ENCODE measurements around the gene SLC6A19. TPM values are rescaled to one million over a fixed set of nuclear protein-coding genes. Genes with fewer than 3 reads are reported as not detected.
A peak's percentile ranks its signal among the peaks of the same experiment; 100 is the strongest.

Gene SLC6A19
- total RNA-seq, 1 donor from 2014 or later = not detected

DNA sequence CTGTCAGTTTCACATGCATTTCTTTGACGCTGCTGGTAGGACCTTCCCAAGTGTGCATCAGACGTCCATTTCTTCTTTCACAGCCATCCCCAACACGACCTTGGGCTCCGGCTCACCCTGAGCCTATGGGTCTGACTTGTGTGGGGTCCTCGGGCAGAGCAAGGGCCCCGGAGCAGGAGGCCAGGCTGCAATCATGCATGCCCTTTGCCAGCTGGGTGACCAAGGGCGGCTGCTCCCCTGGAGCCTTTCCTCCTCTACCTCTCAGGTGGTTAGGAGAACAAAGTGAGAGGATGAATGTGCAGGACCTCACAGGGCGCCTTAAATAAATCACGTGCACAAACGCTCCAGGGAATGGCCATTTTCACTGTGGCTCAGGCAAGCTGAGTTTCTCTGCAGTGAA is 60.2 kb downstream of the SLC6A19 start:
- H3K4me1 ChIP-seq = no peaks in the 10 kb centered on the region
- H3K36me3 ChIP-seq = no peaks in the 10 kb centered on the region
- H3K4me3 Mint-ChIP-seq = no peak overlapping the region
- no peak overlapping the region for H3K27ac ChIP-seq
- H3F3A ChIP-seq (ENCODE audit: low read depth) = no peaks in the 10 kb centered on the region
- no peaks in the 10 kb centered on the region for H4K20me1 ChIP-seq (ENCODE audit: low read depth)
- H3K36me3 Mint-ChIP-seq = no peaks in the 10 kb centered on the region
- no peak overlapping the region for H2AFZ ChIP-seq (replicated peaks)
- H3K79me2 ChIP-seq (ENCODE audit: low read depth) = no peaks in the 10 kb centered on the region
- no peaks in the 10 kb centered on the region for H3K27me3 Mint-ChIP-seq (ENCODE audit: insufficient read depth, low read depth)
- no peak overlapping the region for H3K4me2 ChIP-seq
- H3K27ac Mint-ChIP-seq = no peak overlapping the region
- no peaks in the 10 kb centered on the region for H3K9me3 ChIP-seq (ENCODE audit: low read depth)
- H3K9me3 Mint-ChIP-seq = no peaks in the 10 kb centered on the region
- H3K27me3 ChIP-seq = no peaks in the 10 kb centered on the region
- no peak for DNase-seq (ENCODE audit: low spot score)
- no peaks in the 10 kb centered on the region for H3K4me1 Mint-ChIP-seq
- H3K4me3 ChIP-seq = no peak overlapping the region
- no peak overlapping the region for H3K9ac ChIP-seq
- TF ChIP-seq, protein P1, sequence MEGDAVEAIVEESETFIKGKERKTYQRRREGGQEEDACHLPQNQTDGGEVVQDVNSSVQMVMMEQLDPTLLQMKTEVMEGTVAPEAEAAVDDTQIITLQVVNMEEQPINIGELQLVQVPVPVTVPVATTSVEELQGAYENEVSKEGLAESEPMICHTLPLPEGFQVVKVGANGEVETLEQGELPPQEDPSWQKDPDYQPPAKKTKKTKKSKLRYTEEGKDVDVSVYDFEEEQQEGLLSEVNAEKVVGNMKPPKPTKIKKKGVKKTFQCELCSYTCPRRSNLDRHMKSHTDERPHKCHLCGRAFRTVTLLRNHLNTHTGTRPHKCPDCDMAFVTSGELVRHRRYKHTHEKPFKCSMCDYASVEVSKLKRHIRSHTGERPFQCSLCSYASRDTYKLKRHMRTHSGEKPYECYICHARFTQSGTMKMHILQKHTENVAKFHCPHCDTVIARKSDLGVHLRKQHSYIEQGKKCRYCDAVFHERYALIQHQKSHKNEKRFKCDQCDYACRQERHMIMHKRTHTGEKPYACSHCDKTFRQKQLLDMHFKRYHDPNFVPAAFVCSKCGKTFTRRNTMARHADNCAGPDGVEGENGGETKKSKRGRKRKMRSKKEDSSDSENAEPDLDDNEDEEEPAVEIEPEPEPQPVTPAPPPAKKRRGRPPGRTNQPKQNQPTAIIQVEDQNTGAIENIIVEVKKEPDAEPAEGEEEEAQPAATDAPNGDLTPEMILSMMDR (IDR thresholded peaks at IDR 0.05) = no peak
- no peak for TF ChIP-seq EZH2 (IDR thresholded peaks at IDR 0.05)
- TF ChIP-seq EZH2phosphoT487 (IDR thresholded peaks at IDR 0.05) = no peak

DNA sequence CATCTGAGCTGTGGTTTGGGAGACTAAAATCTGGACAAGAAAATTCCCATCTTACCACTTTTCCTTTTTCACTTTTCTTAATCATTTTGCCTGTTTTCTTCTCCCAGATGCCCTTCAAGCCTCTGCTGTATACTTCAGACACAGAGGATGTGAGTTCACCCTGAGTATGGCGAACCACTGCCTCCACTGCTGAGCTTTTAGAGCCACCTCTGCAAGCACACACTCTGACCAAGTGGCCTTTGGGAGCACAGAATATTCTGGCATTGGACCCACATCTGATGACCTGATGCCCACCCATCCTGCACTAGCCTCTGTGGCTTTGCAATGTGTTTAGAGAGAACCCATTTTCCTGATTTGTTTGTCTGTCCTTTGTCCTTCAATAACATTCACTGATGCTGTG is 61.0 kb downstream of the SLC6A19 start:
- Histone ChIP-seq H3K27ac (no peak overlapping the region), H3F3A (ENCODE audit: low read depth) (no peaks in the 10 kb centered on the region), H3K4me3 (no peak overlapping the region), H4K20me1 (ENCODE audit: low read depth) (no peaks in the 10 kb centered on the region), H3K79me2 (ENCODE audit: low read depth) (no peaks in the 10 kb centered on the region), H3K4me1 (no peaks in the 10 kb centered on the region), H2AFZ (replicated peaks) (no peak overlapping the region), H3K36me3 (no peaks in the 10 kb centered on the region), H3K9ac (no peak overlapping the region), H3K4me2 (no peak overlapping the region), H3K27me3 (no peaks in the 10 kb centered on the region), H3K9me3 (ENCODE audit: low read depth) (no peaks in the 10 kb centered on the region)
- no peak overlapping the region for H3K27ac Mint-ChIP-seq
- peak; percentile 20 for DNase-seq (ENCODE audit: low spot score)
- no peaks in the 10 kb centered on the region for H3K27me3 Mint-ChIP-seq (ENCODE audit: insufficient read depth, low read depth)
- H3K4me3 Mint-ChIP-seq = no peak overlapping the region
- no peaks in the 10 kb centered on the region for H3K9me3 Mint-ChIP-seq
- TF ChIP-seq EZH2 (IDR thresholded peaks at IDR 0.05) = no peak
- no peak for TF ChIP-seq EZH2phosphoT487 (IDR thresholded peaks at IDR 0.05)
- TF ChIP-seq, protein P1 (IDR thresholded peaks at IDR 0.05) = no peak
- no peaks in the 10 kb centered on the region for H3K4me1 Mint-ChIP-seq
- H3K36me3 Mint-ChIP-seq = no peaks in the 10 kb centered on the region

DNA sequence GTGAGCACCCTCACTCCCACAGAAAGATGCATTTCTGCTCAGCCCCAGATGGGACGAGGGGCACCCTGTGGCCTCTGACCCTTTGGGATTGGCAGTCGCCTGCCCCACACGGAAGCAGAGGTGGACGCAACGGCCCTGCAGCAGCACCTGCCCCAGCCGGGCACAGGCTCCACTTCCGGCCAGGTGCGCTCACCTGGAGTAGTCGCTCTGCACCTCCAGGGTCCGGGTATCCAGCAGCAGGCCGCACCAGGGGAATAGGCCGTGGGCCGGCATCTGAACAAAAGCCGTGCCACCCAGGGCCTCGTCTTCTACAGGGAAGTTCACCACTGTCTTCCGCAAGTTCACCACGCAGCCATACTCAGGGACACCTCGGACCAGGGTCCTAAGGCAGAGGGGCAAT is 62.8 kb downstream of the SLC6A19 start:
- Histone ChIP-seq H3K36me3 (no peaks in the 10 kb centered on the region), H3K9me3 (ENCODE audit: low read depth) (no peaks in the 10 kb centered on the region), H4K20me1 (ENCODE audit: low read depth) (no peaks in the 10 kb centered on the region), H3K27ac (no peak overlapping the region), H3K4me1 (no peaks in the 10 kb centered on the region), H2AFZ (replicated peaks) (no peak overlapping the region), H3K4me2 (no peak overlapping the region), H3K79me2 (ENCODE audit: low read depth) (no peaks in the 10 kb centered on the region), H3K9ac (no peak overlapping the region), H3K27me3 (no peaks in the 10 kb centered on the region), H3K4me3 (no peak overlapping the region), H3F3A (ENCODE audit: low read depth) (no peaks in the 10 kb centered on the region)
- no peak for DNase-seq (ENCODE audit: low spot score)
- Mint-ChIP-seq H3K36me3 (no peaks in the 10 kb centered on the region), H3K4me3 (no peak overlapping the region), H3K27ac (no peak overlapping the region), H3K4me1 (no peaks in the 10 kb centered on the region), H3K27me3 (ENCODE audit: insufficient read depth, low read depth) (no peaks in the 10 kb centered on the region), H3K9me3 (no peaks in the 10 kb centered on the region)
- TF ChIP-seq EZH2phosphoT487 (IDR thresholded peaks at IDR 0.05) (no peak), EZH2 (IDR thresholded peaks at IDR 0.05) (no peak)
- TF ChIP-seq, protein P1 (IDR thresholded peaks at IDR 0.05) = no peak

Measured in neural progenitor cell (in vitro differentiated cells).